HepG2 (cell line): ENCODE data around the gene LAMB2. TPM values are rescaled to one million over a fixed set of nuclear protein-coding genes. Genes with fewer than 3 reads are reported as not detected.

Experiments
- CHD4 ChIP-seq: fragments of 200-600 bp; sonication (generic); IDR thresholded peaks from 2 replicates; pipeline ENCODE4 v1.7.0; 2017; ENCODE audit warnings: mild to moderate bottlenecking, low read length, borderline replicate concordance
- DZIP1 ChIP-seq: sonication (generic); formaldehyde crosslinking; IDR thresholded peaks from 2 replicates; pipeline ENCODE4 v1.5.0; 2020; ENCODE audit warnings: mild to moderate bottlenecking, missing genetic modification reagents
- E2F5 ChIP-seq: sonication (generic); formaldehyde crosslinking; conservative IDR thresholded peaks from 2 replicates; pipeline ENCODE4 v1.4.0; 2020; ENCODE audit warnings: missing genetic modification reagents
- HNF4A ChIP-seq: sonication (generic); formaldehyde crosslinking; IDR thresholded peaks from 2 replicates; pipeline ENCODE4 v1.4.0; 2020; ENCODE audit warnings: missing genetic modification reagents
- MTA1 ChIP-seq: sonication (generic); formaldehyde crosslinking; IDR thresholded peaks from 2 replicates; pipeline ENCODE4 v1.4.0; 2020; ENCODE audit warnings: missing genetic modification reagents, mild to moderate bottlenecking, borderline replicate concordance
- RCOR2 ChIP-seq: IDR thresholded peaks from 2 replicates; pipeline ENCODE4 v1.6.1; 2016; ENCODE audit warnings: missing biosample characterization, missing genetic modification reagents
- SOX13 ChIP-seq, 3 experiments: fragments of 450-650 bp in 1 of 3; sonication (generic) in 1 of 3; formaldehyde crosslinking in 1 of 3; IDR thresholded peaks in 2 of 3; conservative IDR thresholded peaks in 1 of 3; 2 replicates each; pipeline versions ENCODE4 v1.5.0 to v1.6.1; 2016 to 2020; ENCODE audit warnings: antibody characterized with exemption in 1 of 3, mild to moderate bottlenecking in 1 of 3, missing compliant biosample characterization in 1 of 3, missing genetic modification reagents in 1 of 3, moderate library complexity in 1 of 3
- SSRP1 ChIP-seq: IDR thresholded peaks from 2 replicates; pipeline ENCODE4 v1.6.1; 2016; ENCODE audit warnings: control low read depth
- ZBTB14 ChIP-seq: sonication (generic); formaldehyde crosslinking; IDR thresholded peaks from 2 replicates; pipeline ENCODE4 v1.4.0; 2020; ENCODE audit warnings: missing genetic modification reagents
- ZFP36L1 ChIP-seq: sonication (generic); formaldehyde crosslinking; IDR thresholded peaks from 2 replicates; pipeline ENCODE4 v1.8.0; 2022; ENCODE audit warnings: mild to moderate bottlenecking, missing genetic modification reagents, moderate library complexity
- ZNF234 ChIP-seq: sonication (generic); formaldehyde crosslinking; conservative IDR thresholded peaks from 2 replicates; pipeline ENCODE4 v1.5.1; 2020; ENCODE audit warnings: mild to moderate bottlenecking, missing genetic modification reagents
- ZNF30 ChIP-seq: sonication (generic); formaldehyde crosslinking; IDR thresholded peaks from 2 replicates; pipeline ENCODE4 v1.5.0; 2020; ENCODE audit warnings: mild to moderate bottlenecking, missing genetic modification reagents
- ZNF468 ChIP-seq: sonication (generic); formaldehyde crosslinking; IDR thresholded peaks from 2 replicates; pipeline ENCODE4 v1.8.0; 2022; ENCODE audit warnings: mild to moderate bottlenecking, moderate library complexity, missing genetic modification reagents
- ZNF766 ChIP-seq: sonication (generic); formaldehyde crosslinking; IDR thresholded peaks from 2 replicates; pipeline ENCODE4 v1.5.0; 2020; ENCODE audit warnings: missing genetic modification reagents, borderline replicate concordance
- ZNF784 ChIP-seq: sonication (generic); formaldehyde crosslinking; IDR thresholded peaks from 2 replicates; pipeline ENCODE4 v1.5.1; 2020; ENCODE audit warnings: missing genetic modification reagents, mild to moderate bottlenecking, borderline replicate concordance
- ZNF878 ChIP-seq: sonication (generic); formaldehyde crosslinking; IDR thresholded peaks from 2 replicates; pipeline ENCODE4 v1.8.1; 2023; ENCODE audit warnings: mild to moderate bottlenecking, missing genetic modification reagents, moderate library complexity
- polyA plus RNA-seq, 8 experiments: library from polyadenylated mRNA; depleted of rRNA in 3 of 8; stranded (reverse) in 7 of 8; unstranded in 1 of 8; fragments of >200 nt; fragmentation: Illumina TruSeq in 4 of 8; extraction: Trizol in 4 of 8; gene quantifications; 2 replicates each; pipeline versions ENCODE4 v1.2.1 to v1.2.3, GENCODE V29; 2011 to 2016; ENCODE audit warnings: low read depth in 4 of 8, missing spikeins in 1 of 8, mixed read lengths in 1 of 8; ENCODE audit not compliant: insufficient read depth in 1 of 8
- total RNA-seq, 5 experiments: library from RNA; depleted of rRNA; stranded (reverse); fragments of >200 nt; fragmentation: Illumina TruSeq; extraction: Trizol; gene quantifications; 2 replicates each; pipeline ENCODE4 v1.2.3, GENCODE V29; 2016; ENCODE audit warnings: low read depth in 1 of 5

LAMB2 gene
- total and polyA plus RNA-seq, 2 of the 13 experiments (the other 11 are each of a cell fraction or from before 2014, with no cell fraction given): 208 to 443 TPM

GRCh38 chr3:49165771-49166751 is 33.2 kb upstream of the LAMB2 start, which contains the start of gene CCDC71 (continued):
- TF ChIP-seq E2F5: no peak
- peak; percentile 67; the same call in 1 of the 2 replicates for TF ChIP-seq DZIP1 (CRISPR knock-in tag)
- no peak for TF ChIP-seq ZNF878 (CRISPR knock-in tag)
- 0 out of 2 replicates have a peak, but pooled peaks have one; percentile 32 for TF ChIP-seq RCOR2
- TF ChIP-seq MTA1 (CRISPR knock-in tag): peak; percentile 36; the same call in 1 of the 2 replicates
- peak; percentile 15; the same call in 1 of the 2 replicates for TF ChIP-seq ZNF766 (CRISPR knock-in tag)
- TF ChIP-seq ZNF468 (CRISPR knock-in tag): 0 out of 2 replicates have a peak, but pooled peaks have one; percentile 62
- TF ChIP-seq ZNF784 (CRISPR knock-in tag): no peak; the same call in 1 of the 2 replicates
- TF ChIP-seq CHD4: peak; percentile 95
- TF ChIP-seq ZFP36L1: no peak
- no peak for TF ChIP-seq SOX13 (IDR thresholded peaks at IDR 0.05)
- peak in 1 of 2 experiments; percentile 33; a peak in 1 of 4 replicates for TF ChIP-seq SOX13 (CRISPR knock-in tag; conservative IDR thresholded peaks at IDR 0.05 in 1 of 2, IDR thresholded peaks at IDR 0.05 in 1 of 2)
- TF ChIP-seq ZNF234 (CRISPR knock-in tag): no peak
- no peak for TF ChIP-seq ZBTB14
- TF ChIP-seq ZNF30 (CRISPR knock-in tag): no peak
- TF ChIP-seq SSRP1 (CRISPR knock-in tag): no peak
- peak; percentile 72; the same call in 1 of the 2 replicates for TF ChIP-seq HNF4A (CRISPR knock-in tag)
